Nephron (organoid): ENCODE data around the gene DTNB.
"Not testable (repeated sequence)": the region's sequence is repeated elsewhere in the genome, so short reads cannot be mapped to it uniquely, and the experiment has no call there.

Source experiments
- H3K27ac Mint-ChIP-seq, 3 experiments: 2 replicates each; pipeline ENCODE4 v1.8.0; 2020; ENCODE audit warnings: mixed read lengths in 3 of 3, mild to moderate bottlenecking in 2 of 3, moderate library complexity in 1 of 3
- H3K27me3 Mint-ChIP-seq: 2 replicates; pipeline ENCODE4 v1.8.0; 2021; ENCODE audit warnings: low read depth, mild to moderate bottlenecking, moderate library complexity, mixed read lengths
- H3K36me3 Mint-ChIP-seq: 2 replicates; pipeline ENCODE4 v1.8.0; 2020; ENCODE audit warnings: low read depth, mixed read lengths
- H3K4me1 Mint-ChIP-seq: 2 replicates; pipeline ENCODE4 v1.8.0; 2020; ENCODE audit warnings: mixed read lengths
- H3K4me3 Mint-ChIP-seq, 3 experiments: 2 replicates each; pipeline ENCODE4 v1.8.0; 2020; ENCODE audit warnings: mild to moderate bottlenecking in 3 of 3, mixed read lengths in 3 of 3, moderate library complexity in 2 of 3
- H3K9me3 Mint-ChIP-seq: 2 replicates; pipeline ENCODE4 v1.8.0; 2020; ENCODE audit warnings: mixed read lengths
- CTCF ChIP-seq, 3 experiments: fragments of 200-600 bp; sonication (generic); IDR thresholded peaks; one replicate each; pipeline ENCODE4 v1.5.0; 2021; ENCODE audit warnings: antibody characterized with exemption in 3 of 3; ENCODE audit not compliant: unreplicated experiment in 3 of 3

DTNB gene

GRCh38 chr2:25545899-25546298 is 127.5 kb downstream of the DTNB start:
- Mint-ChIP-seq H3K27me3 (no peaks in the 10 kb centered on the region), H3K4me1 (peaks cover 14% of the 10 kb centered on the region), H3K9me3 (no peaks in the 10 kb centered on the region), H3K27ac (no peak overlapping the region), H3K36me3 (no peaks in the 10 kb centered on the region), H3K4me3 (no peak overlapping the region)
- TF ChIP-seq CTCF (IDR thresholded peaks at IDR 0.05; ENCODE audit: unreplicated experiment in 3 of 3): no peak

- no peaks in the 10 kb centered on the region for H3K36me3 Mint-ChIP-seq
- H3K27me3 Mint-ChIP-seq: no peaks in the 10 kb centered on the region
- H3K27ac Mint-ChIP-seq: no peak overlapping the region
- TF ChIP-seq CTCF (IDR thresholded peaks at IDR 0.05; ENCODE audit: unreplicated experiment in 3 of 3): no peak
- H3K9me3 Mint-ChIP-seq: no peaks in the 10 kb centered on the region
- no peak overlapping the region for H3K4me3 Mint-ChIP-seq
- peaks cover 9% of the 10 kb centered on the region for H3K4me1 Mint-ChIP-seq
These were observed 128.9 kb downstream of the DTNB start for GRCh38 chr2:25544445-25544844.

GRCh38 chr2:25543939-25544338 is 129.4 kb downstream of the DTNB start:
- Mint-ChIP-seq H3K27me3 (no peaks in the 10 kb centered on the region), H3K9me3 (no peaks in the 10 kb centered on the region), H3K27ac (no peak overlapping the region), H3K4me1 (peaks cover 6% of the 10 kb centered on the region), H3K36me3 (no peaks in the 10 kb centered on the region), H3K4me3 (no peak overlapping the region)
- TF ChIP-seq CTCF (IDR thresholded peaks at IDR 0.05; ENCODE audit: unreplicated experiment in 3 of 3): no peak

- peaks cover 6% of the 10 kb centered on the region for H3K9me3 Mint-ChIP-seq
- peaks cover 12% of the 10 kb centered on the region for H3K36me3 Mint-ChIP-seq
- no peak overlapping the region for H3K27ac Mint-ChIP-seq
- H3K4me1 Mint-ChIP-seq: no peaks in the 10 kb centered on the region
- H3K27me3 Mint-ChIP-seq: no peaks in the 10 kb centered on the region
- no peak for TF ChIP-seq CTCF (IDR thresholded peaks at IDR 0.05; ENCODE audit: unreplicated experiment in 3 of 3)
- no peak overlapping the region for H3K4me3 Mint-ChIP-seq
These were observed 132.0 kb downstream of the DTNB start for GRCh38 chr2:25541378-25541777.

GRCh38 chr2:25539136-25539535 is 134.2 kb downstream of the DTNB start:
- Mint-ChIP-seq H3K9me3 (peaks cover 6% of the 10 kb centered on the region), H3K36me3 (peaks cover 23% of the 10 kb centered on the region), H3K4me3 (no peak overlapping the region), H3K4me1 (no peaks in the 10 kb centered on the region), H3K27me3 (no peaks in the 10 kb centered on the region), H3K27ac (no peak overlapping the region)
- no peak for TF ChIP-seq CTCF (IDR thresholded peaks at IDR 0.05; ENCODE audit: unreplicated experiment in 3 of 3)

- H3K4me1 Mint-ChIP-seq: no peaks in the 10 kb centered on the region
- peaks cover 30% of the 10 kb centered on the region for H3K36me3 Mint-ChIP-seq
- H3K4me3 Mint-ChIP-seq: no peak overlapping the region
- H3K27me3 Mint-ChIP-seq: no peaks in the 10 kb centered on the region
- no peak overlapping the region for H3K27ac Mint-ChIP-seq
- H3K9me3 Mint-ChIP-seq: peaks cover 6% of the 10 kb centered on the region
- TF ChIP-seq CTCF (IDR thresholded peaks at IDR 0.05; ENCODE audit: unreplicated experiment in 3 of 3): no peak
These were observed 135.9 kb downstream of the DTNB start for GRCh38 chr2:25537526-25537925.

- not testable (repeated sequence) for H3K27ac Mint-ChIP-seq, H3K9me3 Mint-ChIP-seq, H3K4me3 Mint-ChIP-seq, H3K27me3 Mint-ChIP-seq, H3K4me1 Mint-ChIP-seq
- peaks cover 30% of the 10 kb centered on the region for H3K36me3 Mint-ChIP-seq
These were observed 137.7 kb downstream of the DTNB start for GRCh38 chr2:25535411-25536289.

- not testable (repeated sequence) for H3K27ac Mint-ChIP-seq
- H3K36me3 Mint-ChIP-seq: peaks cover 30% of the 10 kb centered on the region
These were observed 138.4 kb downstream of the DTNB start for GRCh38 chr2:25534937-25535336.

More at GRCh38 chr2:25534937-25535336, 138.4 kb downstream of the DTNB start:
- H3K27me3 Mint-ChIP-seq, H3K4me3 Mint-ChIP-seq, H3K9me3 Mint-ChIP-seq, H3K4me1 Mint-ChIP-seq: not testable (repeated sequence)
